ENCODE data around the gene TMEM119.
"Not testable (repeated sequence)": the region's sequence is repeated elsewhere in the genome, so short reads cannot be mapped to it uniquely, and the experiment has no call there.

The TMEM119 gene

GRCh38 chr12:108594960-108595710 lies 2.7 kb downstream of the TMEM119 start:
- Histone ChIP-seq H3K9ac (ENCODE audit: low read length) (peak overlapping the region; percentile 97), H3K9me3 (ENCODE audit: control insufficient read depth, low read length) (no peaks in the 10 kb centered on the region), H3K36me3 (ENCODE audit: control insufficient read depth, insufficient read depth, low read length, severe bottlenecking) (peaks cover 36% of the 10 kb centered on the region), H3K4me1 (ENCODE audit: control insufficient read depth, insufficient read depth, low read length) (peaks cover 43% of the 10 kb centered on the region), H3K4me3 (ENCODE audit: low read length) (peak overlapping the region; percentile 94), H3K27me3 (replicated peaks; ENCODE audit: control insufficient read depth, insufficient read depth, low read length) (no peaks in the 10 kb centered on the region)
- no peak for DNase-seq (ENCODE audit: low read depth)

- H3K36me3 ChIP-seq (ENCODE audit: control insufficient read depth, insufficient read depth, low read length, severe bottlenecking): peaks cover 36% of the 10 kb centered on the region
- peak overlapping the region; percentile 97 for H3K9ac ChIP-seq (ENCODE audit: low read length)
- H3K4me3 ChIP-seq (ENCODE audit: low read length): peak overlapping the region; percentile 94
- no peaks in the 10 kb centered on the region for H3K9me3 ChIP-seq (ENCODE audit: control insufficient read depth, low read length)
- DNase-seq (ENCODE audit: low read depth): no peak
- peaks cover 50% of the 10 kb centered on the region for H3K4me1 ChIP-seq (ENCODE audit: control insufficient read depth, insufficient read depth, low read length)
- H3K27me3 ChIP-seq (replicated peaks; ENCODE audit: control insufficient read depth, insufficient read depth, low read length): no peaks in the 10 kb centered on the region
These were observed 3.5 kb downstream of the TMEM119 start for GRCh38 chr12:108594323-108594903.

- H3K4me3 ChIP-seq (ENCODE audit: low read length): no peak overlapping the region
- no peak for DNase-seq (ENCODE audit: low read depth)
- no peaks in the 10 kb centered on the region for H3K9me3 ChIP-seq (ENCODE audit: control insufficient read depth, low read length)
- H3K4me1 ChIP-seq (ENCODE audit: control insufficient read depth, insufficient read depth, low read length): peaks cover 52% of the 10 kb centered on the region
- H3K36me3 ChIP-seq (ENCODE audit: control insufficient read depth, insufficient read depth, low read length, severe bottlenecking): peaks cover 36% of the 10 kb centered on the region
- H3K27me3 ChIP-seq (replicated peaks; ENCODE audit: control insufficient read depth, insufficient read depth, low read length): no peaks in the 10 kb centered on the region
- H3K9ac ChIP-seq (ENCODE audit: low read length): no peak overlapping the region
These were observed 5.6 kb downstream of the TMEM119 start for GRCh38 chr12:108592033-108592909.

- Histone ChIP-seq H3K4me3 (ENCODE audit: low read length) (no peak overlapping the region), H3K9ac (ENCODE audit: low read length) (peak overlapping the region; percentile 75), H3K36me3 (ENCODE audit: control insufficient read depth, insufficient read depth, low read length, severe bottlenecking) (peaks cover 36% of the 10 kb centered on the region), H3K27me3 (replicated peaks; ENCODE audit: control insufficient read depth, insufficient read depth, low read length) (no peaks in the 10 kb centered on the region), H3K9me3 (ENCODE audit: control insufficient read depth, low read length) (no peaks in the 10 kb centered on the region), H3K4me1 (ENCODE audit: control insufficient read depth, insufficient read depth, low read length) (peaks cover 49% of the 10 kb centered on the region)
- no peak for DNase-seq (ENCODE audit: low read depth)
These were observed 6.5 kb downstream of the TMEM119 start for GRCh38 chr12:108591267-108591980.

- DNase-seq (ENCODE audit: low read depth); H3K9me3 ChIP-seq (ENCODE audit: control insufficient read depth, low read length); H3K4me3 ChIP-seq (ENCODE audit: low read length); H3K27me3 ChIP-seq (replicated peaks; ENCODE audit: control insufficient read depth, insufficient read depth, low read length): not testable (repeated sequence)
- Histone ChIP-seq H3K36me3 (ENCODE audit: control insufficient read depth, insufficient read depth, low read length, severe bottlenecking) (peaks cover 36% of the 10 kb centered on the region), H3K9ac (ENCODE audit: low read length) (peak overlapping the region; percentile 75), H3K4me1 (ENCODE audit: control insufficient read depth, insufficient read depth, low read length) (peaks cover 44% of the 10 kb centered on the region)
These were observed 7.4 kb downstream of the TMEM119 start for GRCh38 chr12:108590463-108590862.

GRCh38 chr12:108589840-108590229 lies 8.0 kb downstream of the TMEM119 start:
- H3K9me3 ChIP-seq (ENCODE audit: control insufficient read depth, low read length): no peaks in the 10 kb centered on the region
- peak overlapping the region; percentile 75 for H3K9ac ChIP-seq (ENCODE audit: low read length)
- no peak overlapping the region for H3K4me3 ChIP-seq (ENCODE audit: low read length)
- no peaks in the 10 kb centered on the region for H3K27me3 ChIP-seq (replicated peaks; ENCODE audit: control insufficient read depth, insufficient read depth, low read length)
- peaks cover 36% of the 10 kb centered on the region for H3K36me3 ChIP-seq (ENCODE audit: control insufficient read depth, insufficient read depth, low read length, severe bottlenecking)
- no peak for DNase-seq (ENCODE audit: low read depth)
- peaks cover 44% of the 10 kb centered on the region for H3K4me1 ChIP-seq (ENCODE audit: control insufficient read depth, insufficient read depth, low read length)

- no peaks in the 10 kb centered on the region for H3K27me3 ChIP-seq (replicated peaks; ENCODE audit: control insufficient read depth, insufficient read depth, low read length)
- no peaks in the 10 kb centered on the region for H3K9me3 ChIP-seq (ENCODE audit: control insufficient read depth, low read length)
- peaks cover 45% of the 10 kb centered on the region for H3K4me1 ChIP-seq (ENCODE audit: control insufficient read depth, insufficient read depth, low read length)
- peaks cover 34% of the 10 kb centered on the region for H3K36me3 ChIP-seq (ENCODE audit: control insufficient read depth, insufficient read depth, low read length, severe bottlenecking)
- DNase-seq (ENCODE audit: low read depth): peak; percentile 74
- no peak overlapping the region for H3K4me3 ChIP-seq (ENCODE audit: low read length)
- peak overlapping the region; percentile 75 for H3K9ac ChIP-seq (ENCODE audit: low read length)
These were observed 8.7 kb downstream of the TMEM119 start for GRCh38 chr12:108589028-108589839.

GRCh38 chr12:108587826-108588225 lies 10.1 kb downstream of the TMEM119 start:
- Histone ChIP-seq H3K4me1 (ENCODE audit: control insufficient read depth, insufficient read depth, low read length) (peaks cover 47% of the 10 kb centered on the region), H3K9me3 (ENCODE audit: control insufficient read depth, low read length) (no peaks in the 10 kb centered on the region), H3K27me3 (replicated peaks; ENCODE audit: control insufficient read depth, insufficient read depth, low read length) (no peaks in the 10 kb centered on the region), H3K4me3 (ENCODE audit: low read length) (no peak overlapping the region), H3K36me3 (ENCODE audit: control insufficient read depth, insufficient read depth, low read length, severe bottlenecking) (peaks cover 20% of the 10 kb centered on the region), H3K9ac (ENCODE audit: low read length) (peak overlapping the region; percentile 75)
- DNase-seq (ENCODE audit: low read depth): no peak

GRCh38 chr12:108586306-108586705 lies 11.6 kb downstream of the TMEM119 start:
- H3K27me3 ChIP-seq (replicated peaks; ENCODE audit: control insufficient read depth, insufficient read depth, low read length): no peaks in the 10 kb centered on the region
- no peak for DNase-seq (ENCODE audit: low read depth)
- H3K9me3 ChIP-seq (ENCODE audit: control insufficient read depth, low read length): no peaks in the 10 kb centered on the region
- H3K4me3 ChIP-seq (ENCODE audit: low read length): no peak overlapping the region
- peaks cover 55% of the 10 kb centered on the region for H3K4me1 ChIP-seq (ENCODE audit: control insufficient read depth, insufficient read depth, low read length)
- H3K9ac ChIP-seq (ENCODE audit: low read length): no peak overlapping the region
- peaks cover 4% of the 10 kb centered on the region for H3K36me3 ChIP-seq (ENCODE audit: control insufficient read depth, insufficient read depth, low read length, severe bottlenecking)

GRCh38 chr12:108585864-108586263 lies 12.0 kb downstream of the TMEM119 start:
- H3K4me3 ChIP-seq (ENCODE audit: low read length): no peak overlapping the region
- peaks cover 56% of the 10 kb centered on the region for H3K4me1 ChIP-seq (ENCODE audit: control insufficient read depth, insufficient read depth, low read length)
- no peaks in the 10 kb centered on the region for H3K9me3 ChIP-seq (ENCODE audit: control insufficient read depth, low read length)
- H3K36me3 ChIP-seq (ENCODE audit: control insufficient read depth, insufficient read depth, low read length, severe bottlenecking): no peaks in the 10 kb centered on the region
- H3K27me3 ChIP-seq (replicated peaks; ENCODE audit: control insufficient read depth, insufficient read depth, low read length): no peaks in the 10 kb centered on the region
- no peak for DNase-seq (ENCODE audit: low read depth)
- no peak overlapping the region for H3K9ac ChIP-seq (ENCODE audit: low read length)

Data from adipocyte (in vitro differentiated cells).